HepG2 (cell line): ENCODE data around the gene ICAM5. TPM values are rescaled to one million over a fixed set of nuclear protein-coding genes. Genes with fewer than 3 reads are reported as not detected.

Experiments used
- ARID2 ChIP-seq: sonication (generic); formaldehyde crosslinking; IDR thresholded peaks from 2 replicates; pipeline ENCODE4 v1.8.1; 2022; ENCODE audit warnings: mild to moderate bottlenecking, missing genetic modification reagents, borderline replicate concordance
- CCDC6 ChIP-seq: sonication (generic); formaldehyde crosslinking; IDR thresholded peaks from 2 replicates; pipeline ENCODE4 v1.8.1; 2022; ENCODE audit warnings: mild to moderate bottlenecking, missing genetic modification reagents, moderate library complexity
- DNMT3B ChIP-seq: conservative IDR thresholded peaks from 2 replicates; pipeline ENCODE4 v1.6.1; 2016; ENCODE audit warnings: missing biosample characterization, control low read depth
- KLF12 ChIP-seq: sonication (generic); formaldehyde crosslinking; IDR thresholded peaks from 2 replicates; pipeline ENCODE4 v1.4.0; 2020; ENCODE audit warnings: missing genetic modification reagents, borderline replicate concordance
- KLF16 ChIP-seq, 2 experiments: sonication (generic) in 1 of 2; formaldehyde crosslinking in 1 of 2; IDR thresholded peaks; 2 replicates each; pipeline versions ENCODE4 v1.6.1 to v1.8.0; 2016 to 2023; ENCODE audit warnings: missing genetic modification reagents in 2 of 2, missing compliant biosample characterization in 1 of 2
- MAFG ChIP-seq: sonication (generic); formaldehyde crosslinking; IDR thresholded peaks from 2 replicates; pipeline ENCODE4 v1.5.1; 2020; ENCODE audit warnings: mild to moderate bottlenecking, missing genetic modification reagents
- NCOA5 ChIP-seq: sonication (generic); formaldehyde crosslinking; IDR thresholded peaks from 2 replicates; pipeline ENCODE4 v1.4.0; 2020; ENCODE audit warnings: missing genetic modification reagents
- PHF8 ChIP-seq: sonication (generic); formaldehyde crosslinking; IDR thresholded peaks from 2 replicates; pipeline ENCODE4 v1.5.0; 2020; ENCODE audit warnings: missing genetic modification reagents
- REXO4 ChIP-seq: sonication (generic); formaldehyde crosslinking; IDR thresholded peaks from 2 replicates; pipeline ENCODE4 v1.8.0; 2022; ENCODE audit warnings: missing genetic modification reagents, mild to moderate bottlenecking, borderline replicate concordance
- SALL1 ChIP-seq: sonication (generic); formaldehyde crosslinking; IDR thresholded peaks from 2 replicates; pipeline ENCODE4 v1.8.0; 2022; ENCODE audit warnings: mild to moderate bottlenecking, missing genetic modification reagents
- SP2 ChIP-seq: sonication (generic); formaldehyde crosslinking; IDR thresholded peaks from 2 replicates; pipeline ENCODE4 v1.5.1; 2020; ENCODE audit warnings: mild to moderate bottlenecking, missing genetic modification reagents
- ZBTB21 ChIP-seq: sonication (generic); formaldehyde crosslinking; IDR thresholded peaks from 2 replicates; pipeline ENCODE4 v1.4.0; 2020; ENCODE audit warnings: missing genetic modification reagents
- ZBTB7B ChIP-seq: sonication (generic); formaldehyde crosslinking; IDR thresholded peaks from 2 replicates; pipeline ENCODE4 v1.4.0; 2020; ENCODE audit warnings: missing genetic modification reagents
- ZFAT ChIP-seq: sonication (generic); formaldehyde crosslinking; conservative IDR thresholded peaks from 2 replicates; pipeline ENCODE4 v1.8.1; 2023; ENCODE audit warnings: missing genetic modification reagents, inconsistent platforms
- ZMAT3 ChIP-seq: sonication (generic); formaldehyde crosslinking; conservative IDR thresholded peaks from 2 replicates; pipeline ENCODE4 v1.7.0; 2021; ENCODE audit warnings: missing genetic modification reagents
- ZNF354B ChIP-seq: sonication (generic); formaldehyde crosslinking; IDR thresholded peaks from 2 replicates; pipeline ENCODE4 v1.8.0; 2022; ENCODE audit warnings: mild to moderate bottlenecking, missing genetic modification reagents
- ZZZ3 ChIP-seq: sonication (generic); formaldehyde crosslinking; IDR thresholded peaks from 2 replicates; pipeline ENCODE4 v1.4.0; 2020; ENCODE audit warnings: missing genetic modification reagents, mild to moderate bottlenecking, borderline replicate concordance
- polyA plus RNA-seq, 8 experiments: library from polyadenylated mRNA; depleted of rRNA in 3 of 8; stranded (reverse) in 7 of 8; unstranded in 1 of 8; fragments of >200 nt; fragmentation: Illumina TruSeq in 4 of 8; extraction: Trizol in 4 of 8; gene quantifications; 2 replicates each; pipeline versions ENCODE4 v1.2.1 to v1.2.3, GENCODE V29; 2011 to 2016; ENCODE audit warnings: low read depth in 4 of 8, missing spikeins in 1 of 8, mixed read lengths in 1 of 8; ENCODE audit not compliant: insufficient read depth in 1 of 8
- total RNA-seq, 5 experiments: library from RNA; depleted of rRNA; stranded (reverse); fragments of >200 nt; fragmentation: Illumina TruSeq; extraction: Trizol; gene quantifications; 2 replicates each; pipeline ENCODE4 v1.2.3, GENCODE V29; 2016; ENCODE audit warnings: low read depth in 1 of 5
- TF ChIP-seq, protein P1 (sequence below): sonication (generic); formaldehyde crosslinking; IDR thresholded peaks from 2 replicates; pipeline ENCODE4 v1.4.0; 2020; ENCODE audit warnings: missing genetic modification reagents
- TF ChIP-seq, protein P2 (sequence below): sonication (generic); formaldehyde crosslinking; conservative IDR thresholded peaks from 2 replicates; pipeline ENCODE4 v1.8.0; 2022; ENCODE audit warnings: missing genetic modification reagents
- TF ChIP-seq, protein P3 (sequence below): sonication (generic); formaldehyde crosslinking; IDR thresholded peaks from 2 replicates; pipeline ENCODE4 v1.4.0; 2020; ENCODE audit warnings: missing genetic modification reagents, borderline replicate concordance
- TF ChIP-seq, protein P4 (sequence below): sonication (generic); formaldehyde crosslinking; IDR thresholded peaks from 2 replicates; pipeline ENCODE4 v1.4.0; 2020; ENCODE audit warnings: low read depth, mild to moderate bottlenecking, missing genetic modification reagents

ICAM5 gene
- total and polyA plus RNA-seq, 2 of the 13 experiments (the other 11 are each of a cell fraction or from before 2014, with no cell fraction given), result 0.46 to 1.6 TPM

DNA sequence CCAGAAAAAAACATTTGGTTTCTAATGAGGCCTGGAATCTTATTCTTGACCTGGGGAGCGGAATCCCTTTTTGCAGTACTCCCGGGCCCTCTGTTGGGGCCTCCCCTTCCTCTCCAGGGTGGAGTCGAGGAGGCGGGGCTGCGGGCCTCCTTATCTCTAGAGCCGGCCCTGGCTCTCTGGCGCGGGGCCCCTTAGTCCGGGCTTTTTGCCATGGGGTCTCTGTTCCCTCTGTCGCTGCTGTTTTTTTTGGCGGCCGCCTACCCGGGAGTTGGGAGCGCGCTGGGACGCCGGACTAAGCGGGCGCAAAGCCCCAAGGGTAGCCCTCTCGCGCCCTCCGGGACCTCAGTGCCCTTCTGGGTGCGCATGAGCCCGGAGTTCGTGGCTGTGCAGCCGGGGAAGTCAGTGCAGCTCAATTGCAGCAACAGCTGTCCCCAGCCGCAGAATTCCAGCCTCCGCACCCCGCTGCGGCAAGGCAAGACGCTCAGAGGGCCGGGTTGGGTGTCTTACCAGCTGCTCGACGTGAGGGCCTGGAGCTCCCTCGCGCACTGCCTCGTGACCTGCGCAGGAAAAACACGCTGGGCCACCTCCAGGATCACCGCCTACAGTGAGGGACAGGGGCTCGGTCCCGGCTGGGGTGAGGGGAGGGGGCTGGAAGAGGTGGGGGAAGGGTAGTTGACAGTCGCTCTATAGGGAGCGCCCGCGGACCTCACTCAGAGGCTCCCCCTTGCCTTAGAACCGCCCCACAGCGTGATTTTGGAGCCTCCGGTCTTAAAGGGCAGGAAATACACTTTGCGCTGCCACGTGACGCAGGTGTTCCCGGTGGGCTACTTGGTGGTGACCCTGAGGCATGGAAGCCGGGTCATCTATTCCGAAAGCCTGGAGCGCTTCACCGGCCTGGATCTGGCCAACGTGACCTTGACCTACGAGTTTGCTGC lies 2.7 kb upstream of the ICAM5 start, which contains the start of gene ICAM4 (continued):
- TF ChIP-seq ZNF354B (CRISPR knock-in tag) (no peak), ZZZ3 (CRISPR knock-in tag) (no peak), ARID2 (CRISPR knock-in tag) (0 out of 2 replicates have a peak, but pooled peaks have one; percentile 22), PHF8 (CRISPR knock-in tag) (peak; percentile 45; the same call in 1 of the 2 replicates), SALL1 (CRISPR knock-in tag) (peak; percentile 51), REXO4 (CRISPR knock-in tag) (peak; percentile 60; the same call in 1 of the 2 replicates), ZFAT (no peak), SP2 (CRISPR knock-in tag) (no peak), ZMAT3 (CRISPR knock-in tag) (peak; percentile 45; the same call in 1 of the 2 replicates), NCOA5 (CRISPR knock-in tag) (no peak), CCDC6 (CRISPR knock-in tag) (0 out of 2 replicates have a peak, but pooled peaks have one; percentile 14), ZBTB21 (CRISPR knock-in tag) (no peak), DNMT3B (CRISPR knock-in tag) (no peak), MAFG (CRISPR knock-in tag) (no peak), KLF12 (CRISPR knock-in tag) (no peak), KLF16 (CRISPR knock-in tag; IDR thresholded peaks at IDR 0.05) (0 out of 4 replicates have a peak, but pooled peaks of 1 of the 2 experiments have one; percentile 33), ZBTB7B (CRISPR knock-in tag) (peak; percentile 21)
- TF ChIP-seq, protein P1, sequence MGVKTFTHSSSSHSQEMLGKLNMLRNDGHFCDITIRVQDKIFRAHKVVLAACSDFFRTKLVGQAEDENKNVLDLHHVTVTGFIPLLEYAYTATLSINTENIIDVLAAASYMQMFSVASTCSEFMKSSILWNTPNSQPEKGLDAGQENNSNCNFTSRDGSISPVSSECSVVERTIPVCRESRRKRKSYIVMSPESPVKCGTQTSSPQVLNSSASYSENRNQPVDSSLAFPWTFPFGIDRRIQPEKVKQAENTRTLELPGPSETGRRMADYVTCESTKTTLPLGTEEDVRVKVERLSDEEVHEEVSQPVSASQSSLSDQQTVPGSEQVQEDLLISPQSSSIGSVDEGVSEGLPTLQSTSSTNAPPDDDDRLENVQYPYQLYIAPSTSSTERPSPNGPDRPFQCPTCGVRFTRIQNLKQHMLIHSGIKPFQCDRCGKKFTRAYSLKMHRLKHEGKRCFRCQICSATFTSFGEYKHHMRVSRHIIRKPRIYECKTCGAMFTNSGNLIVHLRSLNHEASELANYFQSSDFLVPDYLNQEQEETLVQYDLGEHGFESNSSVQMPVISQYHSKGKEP (CRISPR knock-in tag), result no peak
- TF ChIP-seq, protein P2, sequence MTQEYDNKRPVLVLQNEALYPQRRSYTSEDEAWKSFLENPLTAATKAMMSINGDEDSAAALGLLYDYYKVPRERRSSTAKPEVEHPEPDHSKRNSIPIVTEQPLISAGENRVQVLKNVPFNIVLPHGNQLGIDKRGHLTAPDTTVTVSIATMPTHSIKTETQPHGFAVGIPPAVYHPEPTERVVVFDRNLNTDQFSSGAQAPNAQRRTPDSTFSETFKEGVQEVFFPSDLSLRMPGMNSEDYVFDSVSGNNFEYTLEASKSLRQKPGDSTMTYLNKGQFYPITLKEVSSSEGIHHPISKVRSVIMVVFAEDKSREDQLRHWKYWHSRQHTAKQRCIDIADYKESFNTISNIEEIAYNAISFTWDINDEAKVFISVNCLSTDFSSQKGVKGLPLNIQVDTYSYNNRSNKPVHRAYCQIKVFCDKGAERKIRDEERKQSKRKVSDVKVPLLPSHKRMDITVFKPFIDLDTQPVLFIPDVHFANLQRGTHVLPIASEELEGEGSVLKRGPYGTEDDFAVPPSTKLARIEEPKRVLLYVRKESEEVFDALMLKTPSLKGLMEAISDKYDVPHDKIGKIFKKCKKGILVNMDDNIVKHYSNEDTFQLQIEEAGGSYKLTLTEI (CRISPR knock-in tag), result no peak
- TF ChIP-seq, protein P3, sequence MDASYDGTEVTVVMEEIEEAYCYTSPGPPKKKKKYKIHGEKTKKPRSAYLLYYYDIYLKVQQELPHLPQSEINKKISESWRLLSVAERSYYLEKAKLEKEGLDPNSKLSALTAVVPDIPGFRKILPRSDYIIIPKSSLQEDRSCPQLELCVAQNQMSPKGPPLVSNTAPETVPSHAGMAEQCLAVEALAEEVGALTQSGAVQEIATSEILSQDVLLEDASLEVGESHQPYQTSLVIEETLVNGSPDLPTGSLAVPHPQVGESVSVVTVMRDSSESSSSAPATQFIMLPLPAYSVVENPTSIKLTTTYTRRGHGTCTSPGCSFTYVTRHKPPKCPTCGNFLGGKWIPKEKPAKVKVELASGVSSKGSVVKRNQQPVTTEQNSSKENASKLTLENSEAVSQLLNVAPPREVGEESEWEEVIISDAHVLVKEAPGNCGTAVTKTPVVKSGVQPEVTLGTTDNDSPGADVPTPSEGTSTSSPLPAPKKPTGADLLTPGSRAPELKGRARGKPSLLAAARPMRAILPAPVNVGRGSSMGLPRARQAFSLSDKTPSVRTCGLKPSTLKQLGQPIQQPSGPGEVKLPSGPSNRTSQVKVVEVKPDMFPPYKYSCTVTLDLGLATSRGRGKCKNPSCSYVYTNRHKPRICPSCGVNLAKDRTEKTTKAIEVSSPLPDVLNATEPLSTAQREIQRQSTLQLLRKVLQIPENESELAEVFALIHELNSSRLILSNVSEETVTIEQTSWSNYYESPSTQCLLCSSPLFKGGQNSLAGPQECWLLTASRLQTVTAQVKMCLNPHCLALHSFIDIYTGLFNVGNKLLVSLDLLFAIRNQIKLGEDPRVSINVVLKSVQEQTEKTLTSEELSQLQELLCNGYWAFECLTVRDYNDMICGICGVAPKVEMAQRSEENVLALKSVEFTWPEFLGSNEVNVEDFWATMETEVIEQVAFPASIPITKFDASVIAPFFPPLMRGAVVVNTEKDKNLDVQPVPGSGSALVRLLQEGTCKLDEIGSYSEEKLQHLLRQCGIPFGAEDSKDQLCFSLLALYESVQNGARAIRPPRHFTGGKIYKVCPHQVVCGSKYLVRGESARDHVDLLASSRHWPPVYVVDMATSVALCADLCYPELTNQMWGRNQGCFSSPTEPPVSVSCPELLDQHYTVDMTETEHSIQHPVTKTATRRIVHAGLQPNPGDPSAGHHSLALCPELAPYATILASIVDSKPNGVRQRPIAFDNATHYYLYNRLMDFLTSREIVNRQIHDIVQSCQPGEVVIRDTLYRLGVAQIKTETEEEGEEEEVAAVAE (CRISPR knock-in tag), result 0 out of 2 replicates have a peak, but pooled peaks have one; percentile 26
- TF ChIP-seq, protein P4, sequence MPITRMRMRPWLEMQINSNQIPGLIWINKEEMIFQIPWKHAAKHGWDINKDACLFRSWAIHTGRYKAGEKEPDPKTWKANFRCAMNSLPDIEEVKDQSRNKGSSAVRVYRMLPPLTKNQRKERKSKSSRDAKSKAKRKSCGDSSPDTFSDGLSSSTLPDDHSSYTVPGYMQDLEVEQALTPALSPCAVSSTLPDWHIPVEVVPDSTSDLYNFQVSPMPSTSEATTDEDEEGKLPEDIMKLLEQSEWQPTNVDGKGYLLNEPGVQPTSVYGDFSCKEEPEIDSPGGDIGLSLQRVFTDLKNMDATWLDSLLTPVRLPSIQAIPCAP (CRISPR knock-in tag), result no peak
